ENCODE measurements around the gene IDI1.
A peak's percentile ranks its signal among the peaks of the same experiment; 100 is the strongest.
"Not testable (repeated sequence)": the region's sequence is repeated elsewhere in the genome, so short reads cannot be mapped to it uniquely, and the experiment has no call there.

IDI1 gene

GRCh38 chr10:1044964-1045363, 4.0 kb downstream of the IDI1 start:
- no peak for DNase-seq (ENCODE audit: low read depth)
- peak overlapping the region; percentile 6 for H3K4me3 ChIP-seq (replicated peaks; ENCODE audit: low read depth, low read length)
- TF ChIP-seq CTCF (IDR thresholded peaks at IDR 0.05; ENCODE audit: low read length, missing control alignments): no peak

GRCh38 chr10:1044146-1044545, 4.8 kb downstream of the IDI1 start:
- no peak overlapping the region for H3K4me3 ChIP-seq (replicated peaks; ENCODE audit: low read depth, low read length)
- no peak for DNase-seq (ENCODE audit: low read depth)
- TF ChIP-seq CTCF (IDR thresholded peaks at IDR 0.05; ENCODE audit: low read length, missing control alignments): no peak

DNA sequence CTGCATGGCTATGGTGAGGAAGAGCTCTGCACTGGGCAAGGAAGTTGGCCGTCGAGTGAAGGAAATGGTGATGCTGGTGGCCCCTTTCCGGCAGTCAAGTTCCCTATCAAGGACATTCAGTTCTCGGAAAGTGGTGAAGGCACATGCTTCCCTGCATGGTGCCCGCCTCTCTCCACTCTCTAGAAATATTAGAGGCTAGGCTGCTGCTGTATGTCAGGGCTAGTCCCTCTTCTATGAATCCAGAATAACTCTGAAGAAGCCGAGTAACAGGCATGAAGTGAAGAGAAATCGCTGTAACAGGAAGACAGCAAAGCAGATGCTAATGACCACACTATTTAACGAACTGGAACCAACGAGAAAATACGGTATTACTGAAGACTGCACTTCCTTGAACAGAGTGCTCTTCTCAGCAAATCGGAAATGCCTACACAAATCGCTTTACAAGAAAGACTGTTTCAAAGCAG, 5.4 kb downstream of the IDI1 start:
- DNase-seq (ENCODE audit: low read depth): no peak
- H3K4me3 ChIP-seq (replicated peaks; ENCODE audit: low read depth, low read length): no peak overlapping the region
- no peak for TF ChIP-seq CTCF (IDR thresholded peaks at IDR 0.05; ENCODE audit: low read length, missing control alignments)

DNA sequence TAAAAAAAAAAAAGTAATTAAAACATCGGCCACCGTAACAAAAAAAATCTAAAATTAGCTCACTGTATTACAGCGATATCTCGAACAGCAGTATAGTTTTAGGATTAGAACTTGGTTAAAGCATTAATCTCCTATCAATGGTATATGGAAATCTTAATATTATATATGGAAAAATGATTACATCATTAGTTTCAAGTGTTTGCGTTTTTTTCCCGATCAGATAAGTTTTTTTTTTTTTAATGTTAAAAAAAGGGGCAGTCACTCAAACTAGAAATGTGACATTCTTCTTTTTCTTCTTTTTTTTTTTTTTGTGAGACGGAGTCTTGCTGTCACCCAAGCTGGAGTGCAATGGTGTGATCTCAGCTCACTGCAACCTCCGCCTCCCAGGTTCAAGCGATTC, 7.4 kb downstream of the IDI1 start:
- TF ChIP-seq CTCF (IDR thresholded peaks at IDR 0.05; ENCODE audit: low read length, missing control alignments): no peak
- no peak for DNase-seq (ENCODE audit: low read depth)

DNA sequence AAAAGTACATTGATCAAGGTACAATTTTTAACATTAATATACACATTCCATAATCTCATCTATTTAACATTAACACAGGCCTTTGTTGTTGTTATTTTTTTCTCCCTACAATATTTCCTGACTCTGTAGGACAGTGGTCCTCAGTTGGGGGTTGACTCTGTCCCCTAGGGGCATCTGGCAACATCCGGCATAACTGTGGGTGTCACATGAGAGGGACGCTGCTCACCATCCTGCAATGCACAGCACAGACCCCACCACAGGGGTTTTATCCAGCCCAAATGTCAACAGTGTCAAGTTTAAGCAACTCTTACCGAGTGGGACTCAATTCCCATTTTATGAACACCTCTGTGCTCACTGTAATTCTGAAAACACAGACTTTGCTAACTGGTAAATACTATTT, 8.8 kb downstream of the IDI1 start:
- TF ChIP-seq CTCF (IDR thresholded peaks at IDR 0.05; ENCODE audit: low read length, missing control alignments): no peak
- DNase-seq (ENCODE audit: low read depth): no peak
- H3K4me3 ChIP-seq (replicated peaks; ENCODE audit: low read depth, low read length): no peak overlapping the region

More for the DNA sequence above, 7.4 kb downstream of the IDI1 start:
- no peak overlapping the region for H3K4me3 ChIP-seq (replicated peaks; ENCODE audit: low read depth, low read length)

GRCh38 chr10:1038769-1039168, 10.2 kb downstream of the IDI1 start:
- not testable (repeated sequence) for H3K4me3 ChIP-seq (replicated peaks; ENCODE audit: low read depth, low read length); DNase-seq (ENCODE audit: low read depth)

- no peak for DNase-seq (ENCODE audit: low read depth)
- no peak for TF ChIP-seq CTCF (IDR thresholded peaks at IDR 0.05; ENCODE audit: low read length, missing control alignments)
- no peak overlapping the region for H3K4me3 ChIP-seq (replicated peaks; ENCODE audit: low read depth, low read length)
These were observed 11.8 kb downstream of the IDI1 start for GRCh38 chr10:1037098-1037497.

All from fibroblast of pulmonary artery (primary cell).